ENCODE results near the gene ERFE. TPM values are rescaled to one million over a fixed set of nuclear protein-coding genes. Genes with fewer than 3 reads are reported as not detected.

The ERFE gene
- polyA plus RNA-seq, 1 experiment = 2.9 TPM

DNA sequence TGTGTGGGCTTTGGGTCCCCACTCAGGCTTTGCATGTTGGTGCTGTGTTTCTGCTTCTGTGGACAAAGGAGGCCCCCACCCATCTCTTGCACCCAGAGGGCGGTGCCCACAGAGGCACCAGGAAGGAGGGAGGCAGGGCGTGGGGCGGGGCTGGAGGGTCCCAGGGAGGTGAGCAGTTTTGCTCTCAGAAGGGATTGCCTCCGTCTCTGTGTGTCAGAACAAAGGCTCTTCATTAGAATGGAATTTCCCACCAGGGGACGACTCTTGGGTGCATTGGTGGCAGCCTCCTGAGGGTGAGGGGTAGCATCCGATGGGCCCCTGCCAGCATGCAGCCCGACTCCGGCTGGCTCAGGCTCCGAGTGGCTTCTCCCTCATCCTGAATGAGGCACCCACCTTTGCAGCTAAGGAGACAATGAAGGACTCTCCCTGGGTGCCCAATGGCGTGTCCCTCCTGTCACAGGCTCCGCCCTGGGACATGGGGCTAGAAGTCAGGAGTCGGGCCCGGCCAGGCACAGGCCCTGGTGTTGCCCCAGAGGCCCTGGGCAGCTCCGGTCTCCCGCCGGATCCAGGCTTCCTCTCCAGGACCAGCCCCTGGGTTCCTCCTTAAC is 7.0 kb upstream of the ERFE start:
- no peaks in the 10 kb centered on the region for H3K27me3 ChIP-seq (ENCODE audit: control insufficient read depth, insufficient read depth, low read length)
- CTCF ChIA-PET = no interaction called here
- TF ChIP-seq, protein P1, sequence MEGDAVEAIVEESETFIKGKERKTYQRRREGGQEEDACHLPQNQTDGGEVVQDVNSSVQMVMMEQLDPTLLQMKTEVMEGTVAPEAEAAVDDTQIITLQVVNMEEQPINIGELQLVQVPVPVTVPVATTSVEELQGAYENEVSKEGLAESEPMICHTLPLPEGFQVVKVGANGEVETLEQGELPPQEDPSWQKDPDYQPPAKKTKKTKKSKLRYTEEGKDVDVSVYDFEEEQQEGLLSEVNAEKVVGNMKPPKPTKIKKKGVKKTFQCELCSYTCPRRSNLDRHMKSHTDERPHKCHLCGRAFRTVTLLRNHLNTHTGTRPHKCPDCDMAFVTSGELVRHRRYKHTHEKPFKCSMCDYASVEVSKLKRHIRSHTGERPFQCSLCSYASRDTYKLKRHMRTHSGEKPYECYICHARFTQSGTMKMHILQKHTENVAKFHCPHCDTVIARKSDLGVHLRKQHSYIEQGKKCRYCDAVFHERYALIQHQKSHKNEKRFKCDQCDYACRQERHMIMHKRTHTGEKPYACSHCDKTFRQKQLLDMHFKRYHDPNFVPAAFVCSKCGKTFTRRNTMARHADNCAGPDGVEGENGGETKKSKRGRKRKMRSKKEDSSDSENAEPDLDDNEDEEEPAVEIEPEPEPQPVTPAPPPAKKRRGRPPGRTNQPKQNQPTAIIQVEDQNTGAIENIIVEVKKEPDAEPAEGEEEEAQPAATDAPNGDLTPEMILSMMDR (IDR thresholded peaks at IDR 0.05; ENCODE audit: insufficient read depth, low read depth, low read length) = no peak
- POLR2A ChIA-PET = no interaction called here
- no peaks in the 10 kb centered on the region for H3K36me3 ChIP-seq (ENCODE audit: control insufficient read depth, insufficient read depth, low read length)
- DNase-seq (ENCODE audit: low read depth) = no peak
- H3K4me3 ChIP-seq (ENCODE audit: low read depth, low read length) = no peak overlapping the region

DNA sequence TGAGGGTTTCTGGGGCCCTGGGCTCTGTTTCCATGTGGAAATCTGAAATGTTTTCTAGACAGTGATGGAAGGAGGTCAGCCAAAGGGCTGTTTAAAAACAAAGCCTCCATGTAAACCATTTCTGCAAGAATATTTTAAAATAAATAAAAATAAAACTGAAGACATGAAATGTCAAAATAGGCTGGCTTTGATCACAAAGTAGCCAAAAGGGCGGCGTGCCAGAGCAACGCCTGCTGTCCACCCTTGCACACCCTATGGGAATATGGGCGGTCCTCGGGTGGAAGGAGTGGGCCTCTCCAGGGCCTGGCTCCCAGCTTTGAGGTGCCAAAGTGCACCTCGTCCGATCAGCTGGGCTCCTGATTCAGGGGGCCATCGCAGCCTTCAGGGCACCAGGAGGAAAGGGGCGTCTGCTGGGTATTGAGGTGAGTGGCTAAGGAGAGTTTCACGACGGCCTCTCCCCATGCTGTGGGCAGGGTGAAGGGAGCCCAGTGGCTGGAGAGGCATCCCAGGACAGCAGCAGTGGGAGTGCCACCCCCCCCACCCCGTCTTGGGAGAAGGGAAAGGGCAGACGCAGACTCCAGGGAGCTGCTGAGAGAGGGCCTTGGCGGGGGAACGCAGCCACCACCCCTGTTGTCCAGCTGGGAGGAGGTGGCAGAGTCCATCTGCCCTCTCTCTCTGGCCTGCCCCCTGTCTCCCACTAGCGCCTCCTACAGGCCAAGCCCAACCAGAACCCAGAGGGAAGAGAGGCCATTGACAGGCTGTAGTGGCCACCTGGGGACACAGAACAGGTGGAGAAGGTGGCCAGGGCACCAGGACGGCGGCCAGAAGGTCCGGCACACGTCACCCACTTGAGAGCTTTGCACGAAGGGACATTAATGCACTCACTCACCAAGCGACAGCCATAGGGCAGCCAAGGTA is 5.7 kb upstream of the ERFE start:
- DNase-seq (ENCODE audit: low read depth) = no peak
- TF ChIP-seq, protein P1 (IDR thresholded peaks at IDR 0.05; ENCODE audit: insufficient read depth, low read depth, low read length) = 0 out of 2 replicates have a peak, but pooled peaks have one; percentile 9
- POLR2A ChIA-PET = no interaction called here
- Histone ChIP-seq H3K4me3 (ENCODE audit: low read depth, low read length) (no peak overlapping the region), H3K36me3 (ENCODE audit: control insufficient read depth, insufficient read depth, low read length) (no peaks in the 10 kb centered on the region), H3K27me3 (ENCODE audit: control insufficient read depth, insufficient read depth, low read length) (no peaks in the 10 kb centered on the region)
- CTCF ChIA-PET = interaction anchor here (1.0 to 1.9 kb wide), 2 partner anchors 11 to 110 kb away, joined by 3 to 4 read pairs; no protein-coding TSS in a partner anchor

DNA sequence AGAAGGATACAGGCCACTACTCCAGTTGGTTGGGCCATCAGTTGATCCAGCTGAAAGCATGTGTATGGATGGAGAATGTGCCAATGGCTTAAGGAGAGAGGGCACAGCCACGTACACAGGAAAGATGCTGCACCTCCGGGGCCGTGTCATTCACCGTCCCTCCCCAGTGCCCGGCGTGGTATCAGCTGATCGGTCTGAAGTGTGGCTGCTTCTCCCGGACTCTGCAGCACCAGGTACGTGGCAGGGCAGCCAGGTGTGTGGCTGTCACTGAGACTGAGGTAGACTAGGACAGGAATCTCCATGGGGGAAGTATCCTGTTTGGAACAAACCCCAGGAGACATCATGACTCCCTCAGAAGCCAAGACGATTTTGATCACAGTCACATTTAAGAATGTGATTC is 4.2 kb upstream of the ERFE start:
- Histone ChIP-seq H3K36me3 (ENCODE audit: control insufficient read depth, insufficient read depth, low read length) (no peaks in the 10 kb centered on the region), H3K27me3 (ENCODE audit: control insufficient read depth, insufficient read depth, low read length) (no peaks in the 10 kb centered on the region), H3K4me3 (ENCODE audit: low read depth, low read length) (no peak overlapping the region)
- ChIA-PET POLR2A (no interaction called here), CTCF (no interaction called here)
- no peak for DNase-seq (ENCODE audit: low read depth)
- TF ChIP-seq, protein P1 (IDR thresholded peaks at IDR 0.05; ENCODE audit: insufficient read depth, low read depth, low read length) = no peak

DNA sequence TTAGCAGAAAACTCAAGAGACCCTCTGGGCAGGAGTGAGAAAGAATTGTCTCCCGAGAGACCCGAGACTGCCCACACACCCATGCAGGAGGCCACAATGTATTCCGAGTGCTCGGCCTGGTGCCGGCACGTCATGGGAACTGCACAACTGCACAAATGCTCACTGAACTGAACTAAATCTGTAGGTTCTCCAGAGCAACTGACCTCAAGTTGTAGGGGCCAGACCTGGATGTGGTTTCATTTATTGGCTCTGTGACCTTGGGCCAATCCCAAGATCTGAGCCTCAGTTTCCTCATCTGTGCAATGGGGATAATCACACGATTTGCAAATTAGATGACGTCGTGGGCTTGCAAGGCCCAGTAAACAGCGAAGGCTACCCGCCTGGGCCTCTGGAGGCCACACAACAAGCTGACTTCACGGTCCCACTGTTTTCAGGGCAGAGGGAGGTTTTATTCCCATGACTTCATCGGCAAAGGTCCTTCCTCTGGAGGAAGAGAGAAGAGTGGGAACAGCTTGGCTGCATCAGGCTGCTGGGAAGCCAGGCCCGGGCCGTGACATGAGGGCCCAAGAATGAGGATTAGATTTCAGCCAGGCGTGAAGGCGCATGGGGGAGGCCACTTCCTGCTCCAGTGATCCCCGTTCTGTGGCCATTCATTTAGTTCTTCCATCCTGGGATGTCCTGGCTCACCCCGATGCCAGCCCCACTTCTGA is 3.6 kb upstream of the ERFE start:
- ChIA-PET CTCF (interaction anchor here (1.4 kb wide), 1 partner anchor 186 kb away, joined by 3 read pairs; no protein-coding TSS in a partner anchor), POLR2A (no interaction called here)
- TF ChIP-seq, protein P1 (IDR thresholded peaks at IDR 0.05; ENCODE audit: insufficient read depth, low read depth, low read length) = no peak

More for the DNA sequence above, 3.6 kb upstream of the ERFE start:
- H3K27me3 ChIP-seq (ENCODE audit: control insufficient read depth, insufficient read depth, low read length) = no peaks in the 10 kb centered on the region
- H3K4me3 ChIP-seq (ENCODE audit: low read depth, low read length) = no peak overlapping the region
- no peaks in the 10 kb centered on the region for H3K36me3 ChIP-seq (ENCODE audit: control insufficient read depth, insufficient read depth, low read length)
- no peak for DNase-seq (ENCODE audit: low read depth)
